HG02981 (cell line): ENCODE measurements around the gene DNAJB12.

ENCODE experiments used
- ATAC-seq: cut with Tn5 transposase; IDR thresholded peaks from one replicate; pipeline ENCODE4 v1.9.1; 2021; ENCODE audit warnings: mild to moderate bottlenecking, moderate library complexity; ENCODE audit not compliant: unreplicated experiment

DNAJB12 gene

GRCh38 chr10:72295330-72295910 is 59.3 kb downstream of the DNAJB12 start:
- ATAC-seq: no peak

- no peak for ATAC-seq
Observed at GRCh38 chr10:72292223-72292691, 62.5 kb downstream of the DNAJB12 start.

GRCh38 chr10:72291019-72291532 is 63.6 kb downstream of the DNAJB12 start:
- ATAC-seq: no peak

- ATAC-seq: no peak
Observed at GRCh38 chr10:72285972-72286521, 68.7 kb downstream of the DNAJB12 start.

GRCh38 chr10:72283131-72283530 is 71.6 kb downstream of the DNAJB12 start:
- no peak for ATAC-seq
